GM13976 (cell line): ENCODE data around the gene CLSTN3.
A peak's percentile ranks its signal among the peaks of the same experiment; 100 is the strongest.

ENCODE experiments used
- DNase-seq: peaks from one replicate; pipeline ENCODE4 v3.0.0; 2012; ENCODE audit warnings: low spot score
- in situ Hi-C: fragments of 300-500 bp; cut with MboI; formaldehyde crosslinking; loops from one replicate; pipeline ENCODE4 v1.12.0; 2022; ENCODE audit warnings: low sequenced_read_pairs, mixed read lengths, inconsistent platforms; ENCODE audit not compliant: unreplicated experiment
- TF ChIP-seq, protein P1 (sequence below): IDR thresholded peaks from 2 replicates; pipeline ENCODE4 v1.5.1; 2012; ENCODE audit warnings: borderline replicate concordance, mild to moderate bottlenecking; ENCODE audit not compliant: insufficient read depth; ENCODE audit errors: extremely low read depth, missing control alignments, control extremely low read depth

Gene CLSTN3

DNA sequence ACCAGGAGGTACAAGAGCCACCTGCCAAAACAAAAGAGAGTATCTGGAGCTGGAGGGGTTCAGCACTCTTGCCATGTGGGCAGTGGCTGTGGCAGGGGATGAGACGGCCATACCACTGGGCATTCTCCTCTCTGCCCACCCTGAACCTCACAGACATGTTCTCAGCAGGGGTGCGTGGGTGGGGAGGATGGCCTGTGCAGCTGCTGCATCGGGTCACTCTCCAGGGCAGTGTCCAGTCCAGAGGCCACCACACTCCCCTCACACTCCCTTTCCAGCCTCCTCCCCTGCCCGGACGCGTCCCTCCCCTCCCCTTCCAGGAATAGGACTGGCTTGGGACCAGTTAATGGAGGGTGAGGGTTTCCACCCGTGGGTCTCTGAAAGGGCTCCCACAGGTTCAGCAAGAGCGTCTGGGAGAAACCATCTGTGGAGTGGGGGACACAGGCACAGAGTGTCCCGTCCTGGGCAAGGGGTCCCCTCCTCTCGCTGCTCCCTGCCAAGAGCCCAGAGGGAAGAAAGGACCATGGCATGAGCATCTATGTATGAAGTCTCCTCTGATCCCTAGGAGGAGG lies 38.4 kb upstream of the CLSTN3 start:
- in situ Hi-C loops = no loop called here
- no peak for DNase-seq
- TF ChIP-seq, protein P1, sequence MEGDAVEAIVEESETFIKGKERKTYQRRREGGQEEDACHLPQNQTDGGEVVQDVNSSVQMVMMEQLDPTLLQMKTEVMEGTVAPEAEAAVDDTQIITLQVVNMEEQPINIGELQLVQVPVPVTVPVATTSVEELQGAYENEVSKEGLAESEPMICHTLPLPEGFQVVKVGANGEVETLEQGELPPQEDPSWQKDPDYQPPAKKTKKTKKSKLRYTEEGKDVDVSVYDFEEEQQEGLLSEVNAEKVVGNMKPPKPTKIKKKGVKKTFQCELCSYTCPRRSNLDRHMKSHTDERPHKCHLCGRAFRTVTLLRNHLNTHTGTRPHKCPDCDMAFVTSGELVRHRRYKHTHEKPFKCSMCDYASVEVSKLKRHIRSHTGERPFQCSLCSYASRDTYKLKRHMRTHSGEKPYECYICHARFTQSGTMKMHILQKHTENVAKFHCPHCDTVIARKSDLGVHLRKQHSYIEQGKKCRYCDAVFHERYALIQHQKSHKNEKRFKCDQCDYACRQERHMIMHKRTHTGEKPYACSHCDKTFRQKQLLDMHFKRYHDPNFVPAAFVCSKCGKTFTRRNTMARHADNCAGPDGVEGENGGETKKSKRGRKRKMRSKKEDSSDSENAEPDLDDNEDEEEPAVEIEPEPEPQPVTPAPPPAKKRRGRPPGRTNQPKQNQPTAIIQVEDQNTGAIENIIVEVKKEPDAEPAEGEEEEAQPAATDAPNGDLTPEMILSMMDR = no peak

DNA sequence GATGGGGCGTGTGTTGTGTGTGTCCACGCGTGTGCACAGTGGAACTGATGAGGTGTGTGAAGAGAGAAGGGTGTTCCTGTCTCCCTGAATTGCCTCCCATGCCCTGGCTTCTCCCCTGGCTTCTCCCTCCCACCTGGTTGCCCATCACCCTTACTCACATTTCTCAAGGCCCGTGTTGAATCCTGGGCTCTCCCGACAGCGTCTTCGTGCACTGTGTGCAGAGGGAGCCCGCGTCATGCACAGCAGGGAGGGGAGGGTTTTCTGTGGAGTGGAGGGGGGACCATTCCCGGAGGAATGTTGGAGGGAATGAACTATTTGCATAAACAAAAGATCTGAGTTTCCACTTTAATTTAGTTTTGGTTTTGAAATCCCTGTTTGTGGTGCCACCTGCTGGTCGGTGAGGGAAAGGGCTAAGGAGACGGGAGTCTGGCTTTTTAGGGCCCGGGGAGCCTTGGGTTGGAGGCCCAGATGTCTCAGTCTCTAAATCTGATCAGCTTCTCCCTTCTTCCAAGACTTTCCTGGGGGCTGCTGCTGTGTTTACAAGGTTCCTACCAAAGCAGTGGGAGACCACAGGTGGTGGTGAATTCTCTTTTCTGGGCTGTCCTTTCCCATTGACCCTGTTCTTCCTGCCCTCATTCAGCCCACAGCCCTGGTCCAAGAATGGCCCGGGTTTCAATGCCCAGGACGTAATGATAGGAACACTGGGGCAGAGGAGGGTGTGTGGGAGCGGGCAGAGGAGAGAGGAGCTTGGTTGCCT lies 37.8 kb upstream of the CLSTN3 start, which contains the start of gene C1R:
C1R (minus strand) TSS at position 217 of the 757 bp plus-strand sequence; CDS start at position 160, 57 bp downstream.
- DNase-seq = peak; percentile 83
- TF ChIP-seq, protein P1 = peak; percentile 83
- in situ Hi-C loops = no loop called here

DNA sequence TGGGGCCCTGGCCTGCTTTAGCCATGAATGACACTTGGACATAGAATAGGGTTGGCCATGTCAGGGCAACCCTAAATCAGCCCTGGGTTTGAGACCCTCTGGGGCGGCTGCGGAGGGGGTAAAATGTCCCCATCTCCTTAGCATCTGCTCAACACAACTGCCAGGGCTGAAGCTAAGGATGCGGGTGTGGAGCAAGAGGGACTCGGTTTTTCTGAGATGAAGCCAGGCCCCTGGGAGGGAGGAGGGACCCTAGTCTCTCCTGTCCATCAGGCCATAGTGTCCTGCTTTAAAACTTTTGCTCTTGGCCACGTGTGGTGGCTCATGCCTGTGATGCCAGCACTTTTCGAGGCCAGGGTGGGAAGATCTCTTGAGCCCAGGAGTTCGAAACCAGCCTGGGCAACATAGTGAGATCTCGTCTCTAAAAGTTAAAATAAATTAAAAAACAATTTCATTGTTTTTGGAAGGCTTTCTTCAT lies 37.1 kb upstream of the CLSTN3 start:
- in situ Hi-C loops = no loop called here
- TF ChIP-seq, protein P1 = no peak
- no peak for DNase-seq

DNA sequence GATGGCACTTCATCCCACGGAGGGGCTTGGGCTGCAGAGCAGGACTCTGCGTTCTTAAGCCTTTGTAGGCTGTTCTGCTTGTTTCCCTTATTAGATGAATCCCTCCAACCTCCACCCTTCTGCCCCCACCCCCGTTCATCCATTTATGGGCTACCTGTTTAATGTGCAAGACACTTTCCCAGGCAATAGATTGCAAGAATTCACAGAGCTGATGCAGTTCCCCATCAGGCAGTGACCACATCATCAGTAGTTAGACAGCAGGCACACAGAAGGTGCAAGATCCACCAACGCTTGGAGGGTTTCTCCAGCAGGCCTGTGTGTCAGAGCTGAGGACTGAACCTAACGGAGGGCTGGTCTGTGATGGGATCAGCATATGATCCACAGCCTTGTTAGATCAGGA lies 36.7 kb upstream of the CLSTN3 start:
- in situ Hi-C loops = no loop called here
- TF ChIP-seq, protein P1 = no peak
- no peak for DNase-seq

DNA sequence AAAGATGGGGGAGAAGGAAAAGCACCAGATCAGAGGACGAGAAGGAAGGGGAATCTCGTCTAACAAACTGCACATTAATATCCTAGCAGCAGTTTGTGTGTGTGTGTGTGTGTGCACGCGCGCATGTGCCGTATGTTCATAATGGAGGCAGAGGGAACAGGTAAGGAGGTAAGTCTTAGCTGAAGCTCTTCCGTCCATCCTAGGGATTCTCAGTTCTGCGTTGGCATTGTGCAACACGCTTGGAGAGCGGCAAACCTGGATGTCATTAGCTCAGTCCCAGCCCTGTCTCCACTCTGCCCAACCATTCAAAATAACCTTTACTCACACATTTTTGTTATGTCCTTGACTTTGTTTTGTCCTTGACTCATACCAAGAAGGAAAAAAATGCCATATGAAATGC lies 36.3 kb upstream of the CLSTN3 start:
- no peak for DNase-seq
- TF ChIP-seq, protein P1 = no peak
- in situ Hi-C loops = no loop called here

DNA sequence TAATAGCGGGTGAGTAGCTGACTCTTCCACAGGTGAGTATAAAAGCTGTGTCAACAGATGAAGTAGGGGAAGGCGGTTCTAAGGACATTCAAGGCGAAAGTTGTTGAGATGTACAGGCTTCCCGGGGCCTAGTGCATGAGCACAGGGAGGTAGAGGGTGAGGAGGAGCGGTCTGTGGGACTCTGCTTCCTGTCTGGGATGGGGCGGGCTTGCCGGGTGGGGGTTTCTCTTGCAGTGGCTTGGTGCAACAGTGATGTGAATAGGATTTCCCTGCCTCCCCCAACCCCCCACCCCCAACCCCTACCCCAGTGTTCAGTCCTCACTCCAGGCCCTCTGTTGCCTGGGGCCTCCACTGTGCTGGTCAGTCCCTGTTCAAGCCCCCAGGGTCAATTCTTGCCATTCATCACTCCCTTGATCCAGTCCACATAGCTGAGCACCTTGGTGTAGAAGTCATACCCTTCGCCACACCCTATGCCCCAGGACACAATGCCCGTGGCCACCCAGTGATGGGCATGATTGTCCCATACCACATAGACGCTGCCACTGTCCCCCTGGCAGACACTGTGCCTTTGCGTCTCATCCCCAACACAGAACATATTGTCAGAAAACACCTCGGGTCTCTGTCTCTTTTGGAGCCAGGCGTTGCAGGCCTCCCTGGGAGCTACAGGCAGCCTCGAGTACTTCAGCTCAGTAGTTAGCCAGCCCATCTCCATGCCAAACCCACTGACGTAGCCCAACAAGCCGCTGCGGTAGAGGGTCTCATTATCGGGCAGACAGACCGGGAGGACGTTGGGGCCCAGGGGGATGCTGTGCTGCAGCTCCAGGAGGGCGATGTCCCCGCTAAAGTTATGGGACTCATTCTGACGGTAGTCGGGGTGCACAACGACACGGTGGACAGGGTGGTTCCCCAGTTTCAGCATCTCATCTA lies 33.9 kb upstream of the CLSTN3 start:
- TF ChIP-seq, protein P1 = no peak
- in situ Hi-C loops = no loop called here
- DNase-seq = no peak
